GM21786 (cell line): ENCODE data around the gene ZBED5.
"Not testable (repeated sequence)": the region's sequence is repeated elsewhere in the genome, so short reads cannot be mapped to it uniquely, and the experiment has no call there.

ENCODE experiments used
- ATAC-seq: cut with Tn5 transposase; IDR thresholded peaks from one replicate; pipeline ENCODE4 v1.9.1; 2021; ENCODE audit not compliant: unreplicated experiment

The ZBED5 gene

GRCh38 chr11:10857709-10858438, at the start of gene ZBED5:
ZBED5 (minus strand) TSS chr11:10858053; CDS start chr11:10854945, 3,108 bp downstream.
- peak; percentile 93 for ATAC-seq

DNA sequence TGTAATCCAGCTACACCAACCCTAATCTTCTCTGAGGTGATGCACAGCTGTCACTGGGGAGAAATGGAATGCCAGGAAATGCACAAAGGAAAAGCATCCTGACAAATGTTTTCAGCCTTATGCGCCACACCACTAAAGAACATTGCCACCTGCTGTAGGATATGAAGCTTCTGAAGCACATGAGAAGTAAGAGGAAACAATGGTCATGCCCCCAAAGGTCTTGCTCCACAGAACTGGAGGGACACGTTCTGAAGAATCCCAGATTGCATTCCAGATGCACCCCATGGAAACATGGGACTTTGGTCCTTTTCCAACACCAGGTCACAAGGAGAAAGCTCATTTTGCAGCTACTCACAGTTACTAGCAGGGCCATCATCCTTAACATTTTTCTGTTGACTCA, 48.7 kb upstream of the ZBED5 start:
- ATAC-seq: no peak

DNA sequence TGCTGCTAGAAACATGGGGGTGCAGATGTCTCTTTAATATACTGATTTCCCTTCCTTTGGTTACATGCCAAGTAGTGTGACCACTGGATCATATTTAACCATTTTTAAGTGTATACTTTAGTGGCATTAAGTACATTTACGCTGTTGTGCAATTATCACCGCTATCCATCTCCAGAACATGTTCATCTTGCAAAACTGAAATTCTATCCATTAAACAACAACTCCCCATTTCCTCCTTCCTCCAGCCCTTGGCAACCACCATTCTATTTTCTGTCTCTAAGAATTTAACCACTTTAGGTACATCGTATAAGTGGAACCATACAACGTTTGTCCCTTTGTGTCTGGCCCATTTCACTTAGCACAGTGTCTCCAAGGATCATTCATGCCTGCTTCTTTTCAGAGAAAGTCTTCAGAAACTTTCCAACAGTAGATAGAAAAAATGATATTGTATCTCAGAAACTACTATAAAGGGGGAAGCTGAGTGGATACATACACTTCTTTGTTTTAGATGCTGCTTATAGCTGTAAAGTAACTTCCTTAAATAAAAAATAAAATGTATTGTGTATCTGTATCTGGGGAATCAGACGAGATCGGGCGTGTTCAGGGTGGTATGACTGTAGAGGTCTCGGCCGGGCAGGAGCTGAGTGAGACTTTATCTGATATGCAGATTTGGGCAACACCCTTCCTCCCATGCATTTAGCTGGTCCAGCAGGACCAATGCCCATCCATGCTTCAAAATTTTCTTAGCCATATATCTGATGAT, 44.6 kb upstream of the ZBED5 start:
- ATAC-seq: no peak

DNA sequence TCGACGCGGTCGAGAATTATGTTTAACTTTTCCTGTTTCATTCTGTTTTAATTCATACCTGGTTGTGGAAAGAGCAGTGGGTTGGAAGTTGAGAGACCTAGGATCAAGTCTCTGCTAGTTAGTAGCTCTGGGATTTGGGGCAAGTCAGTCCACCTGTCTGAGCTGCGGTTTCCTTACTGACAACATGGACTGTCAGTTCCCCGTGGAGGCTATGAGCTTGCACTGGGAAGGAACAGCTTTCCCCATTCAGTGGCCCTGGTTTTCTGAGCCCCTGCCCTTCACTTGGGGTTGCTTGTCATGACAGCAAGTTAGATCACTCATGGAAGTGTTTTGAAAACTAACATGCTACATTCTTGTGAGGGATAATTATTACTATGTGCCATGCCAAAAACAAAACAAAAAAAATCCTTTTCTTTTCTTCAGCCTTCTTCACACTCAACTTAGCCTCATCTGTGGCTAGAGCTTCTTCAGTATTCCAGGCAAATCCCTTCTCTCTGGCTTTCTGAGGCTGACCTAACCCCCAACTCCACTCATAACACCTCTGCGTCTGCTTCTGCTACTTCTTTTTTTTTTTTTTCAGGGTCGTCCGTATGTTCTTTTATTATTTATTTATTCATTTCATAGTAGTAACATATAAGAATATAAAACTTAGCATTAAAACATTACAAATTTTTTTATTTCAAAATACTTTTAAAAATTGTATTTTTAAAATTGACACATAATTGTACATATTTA, 43.0 kb upstream of the ZBED5 start:
- no peak for ATAC-seq

DNA sequence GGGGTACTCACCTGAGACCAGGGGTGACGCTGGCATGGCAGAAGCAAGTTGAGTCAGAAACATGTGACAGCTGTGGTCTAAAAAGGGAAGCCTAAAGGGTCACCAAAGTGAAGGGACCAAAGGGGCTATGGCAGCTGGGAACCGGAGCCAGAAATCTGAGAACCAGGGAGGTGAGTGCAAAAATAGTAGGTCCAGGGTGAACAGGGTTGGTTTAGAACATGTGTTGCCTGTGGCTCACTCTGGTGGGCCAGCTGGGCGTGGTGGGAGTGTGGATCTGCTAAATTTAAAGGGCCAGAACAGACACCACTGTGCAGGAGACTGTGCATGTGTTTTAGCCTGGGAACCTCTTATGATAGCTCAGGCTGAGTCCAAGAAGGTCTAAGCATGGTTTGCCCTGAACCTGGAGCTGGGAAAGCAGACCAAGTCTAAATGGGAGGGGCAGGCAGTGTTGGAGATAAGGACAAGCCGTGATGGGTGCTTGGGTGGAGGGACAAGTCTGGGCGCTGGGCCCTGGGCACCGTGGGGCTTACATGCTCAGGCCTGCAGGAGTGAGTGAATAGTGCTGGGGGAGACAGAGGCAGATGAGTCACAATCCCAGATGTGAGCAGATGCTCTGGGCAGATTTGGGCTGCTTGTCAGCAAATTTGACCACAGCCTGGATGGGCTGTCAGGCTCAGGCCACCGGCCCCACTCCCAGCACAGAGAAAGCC, 41.4 kb upstream of the ZBED5 start:
- ATAC-seq: no peak

DNA sequence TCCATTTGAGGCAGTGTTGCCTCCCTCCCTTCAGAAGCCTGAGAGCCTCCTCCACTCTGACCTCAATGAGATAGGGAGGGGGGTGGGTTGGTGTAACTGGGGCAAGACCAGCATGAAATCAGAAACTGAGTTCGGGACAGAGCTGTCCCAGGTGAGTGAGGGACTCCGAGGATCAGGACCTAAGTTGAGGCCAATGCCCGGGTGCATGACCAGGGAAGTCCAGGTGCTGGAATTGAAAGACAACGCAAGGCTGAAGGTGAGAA, 40.8 kb upstream of the ZBED5 start:
- ATAC-seq: no peak

DNA sequence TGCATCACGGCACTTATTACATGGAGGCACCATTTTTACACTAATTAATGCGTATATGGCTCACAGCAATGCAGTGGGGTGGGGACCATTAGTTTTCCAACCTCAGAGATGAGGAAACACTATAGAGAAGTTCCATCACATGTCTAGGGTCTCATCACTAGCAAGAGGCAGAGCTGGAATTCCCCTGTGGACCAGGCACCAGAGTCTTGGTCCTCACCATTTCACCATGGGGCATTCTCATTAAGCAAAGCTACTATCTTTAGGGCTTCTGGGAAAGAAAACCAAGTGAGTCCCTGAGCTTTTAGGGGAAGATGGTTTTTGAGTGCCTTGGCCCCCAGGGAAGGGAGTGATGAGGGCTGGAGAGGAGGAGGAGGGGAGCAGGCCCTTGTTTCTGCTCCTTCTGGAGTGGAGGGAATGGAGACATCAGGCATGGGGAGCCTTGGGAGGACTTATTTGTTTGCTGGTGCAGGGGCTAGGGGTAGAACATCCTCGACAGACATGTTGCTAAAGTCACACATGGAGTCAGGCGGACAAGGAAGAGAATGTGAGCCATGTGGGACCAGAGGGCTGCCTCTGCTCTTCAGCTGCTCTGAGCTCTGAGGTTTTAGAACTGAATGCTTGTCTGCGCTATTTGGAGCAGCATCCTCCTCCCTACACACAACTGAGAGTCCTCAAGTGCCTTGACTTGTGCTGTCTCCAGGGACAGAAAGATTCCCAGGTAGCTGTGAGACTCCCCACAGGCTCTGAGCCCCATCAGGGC, 40.3 kb upstream of the ZBED5 start:
- no peak for ATAC-seq

GRCh38 chr11:10897150-10897549, 39.3 kb upstream of the ZBED5 start:
- no peak for ATAC-seq

DNA sequence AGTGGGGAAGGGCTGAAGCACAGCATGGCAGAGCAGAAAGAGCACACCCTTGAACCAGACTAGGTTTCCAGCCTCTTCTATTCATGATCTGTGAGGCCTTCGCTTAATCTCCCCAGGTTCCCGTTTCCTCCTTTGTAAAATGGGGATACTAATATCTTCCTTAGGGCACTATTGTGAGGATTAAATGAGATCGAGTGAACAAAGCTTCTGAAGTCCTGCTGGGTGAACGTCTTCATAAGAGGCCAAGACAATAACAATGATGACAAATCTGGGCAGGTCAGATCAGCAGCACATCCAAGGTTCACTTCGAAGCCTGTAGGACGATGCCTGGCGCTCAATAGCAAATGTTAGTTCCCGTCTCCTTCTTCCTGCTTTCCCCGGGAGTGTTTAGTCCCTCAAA, 38.6 kb upstream of the ZBED5 start:
- ATAC-seq: no peak

DNA sequence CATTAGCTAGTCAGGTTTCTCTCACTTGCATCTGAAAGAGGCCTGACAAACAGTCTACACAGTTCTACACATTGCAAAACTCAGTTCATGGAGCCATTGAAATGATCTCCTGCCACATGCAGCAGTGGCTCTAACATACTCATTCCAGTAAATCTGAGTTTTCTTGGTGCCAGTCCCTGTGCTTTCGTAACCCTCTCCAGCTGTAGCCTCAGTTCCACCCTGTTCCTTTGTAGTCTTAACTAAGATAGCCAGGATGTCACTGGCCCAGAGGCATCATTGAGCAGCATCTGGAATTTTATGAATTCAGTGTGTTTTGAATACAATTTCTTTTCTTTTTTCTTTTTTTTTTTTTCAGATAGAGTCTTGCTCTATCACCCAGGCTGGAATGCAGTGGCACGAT, 37.4 kb upstream of the ZBED5 start:
- no peak for ATAC-seq

DNA sequence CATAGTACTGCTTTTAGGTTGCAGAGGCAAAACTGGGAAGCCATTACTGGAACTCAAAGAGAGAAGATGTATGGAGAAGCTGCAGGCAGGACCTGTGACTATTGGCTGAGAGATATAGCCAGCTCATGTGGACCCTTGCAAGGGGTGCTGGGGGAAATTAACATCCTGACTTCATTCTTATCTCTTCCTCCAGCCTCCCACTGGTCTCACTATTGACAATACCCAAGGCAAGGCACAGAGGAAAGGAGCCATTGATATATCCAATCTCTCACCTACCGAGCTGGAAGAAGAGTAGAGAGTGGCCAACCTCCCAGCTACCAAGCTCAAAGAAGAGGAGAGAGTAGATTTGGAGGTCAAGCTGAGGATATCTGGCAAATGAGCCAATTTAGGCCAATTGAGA, 36.8 kb upstream of the ZBED5 start:
- ATAC-seq: no peak

DNA sequence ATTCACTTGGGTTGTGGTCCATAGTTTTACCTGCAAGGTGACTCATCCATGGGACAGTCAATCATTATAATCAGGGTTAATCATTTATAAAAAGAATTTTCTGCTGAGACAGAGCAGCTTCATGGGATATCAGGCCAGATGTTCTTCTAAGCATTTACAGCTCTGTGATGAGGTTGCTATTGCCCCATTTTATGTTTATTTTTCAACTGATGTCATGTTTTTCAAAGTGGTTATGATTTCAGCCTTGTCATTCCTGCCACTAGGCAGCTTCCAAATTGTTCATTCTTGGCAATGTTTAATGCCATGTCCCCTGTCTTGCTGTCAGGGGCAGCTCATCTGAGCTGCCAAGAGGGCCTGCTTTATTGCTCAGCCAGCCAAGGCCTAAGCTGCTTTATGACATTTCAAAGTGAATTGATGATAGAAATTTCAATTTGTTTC, 35.9 kb upstream of the ZBED5 start:
- no peak for ATAC-seq

GRCh38 chr11:10892250-10892649, 34.4 kb upstream of the ZBED5 start:
- no peak for ATAC-seq

DNA sequence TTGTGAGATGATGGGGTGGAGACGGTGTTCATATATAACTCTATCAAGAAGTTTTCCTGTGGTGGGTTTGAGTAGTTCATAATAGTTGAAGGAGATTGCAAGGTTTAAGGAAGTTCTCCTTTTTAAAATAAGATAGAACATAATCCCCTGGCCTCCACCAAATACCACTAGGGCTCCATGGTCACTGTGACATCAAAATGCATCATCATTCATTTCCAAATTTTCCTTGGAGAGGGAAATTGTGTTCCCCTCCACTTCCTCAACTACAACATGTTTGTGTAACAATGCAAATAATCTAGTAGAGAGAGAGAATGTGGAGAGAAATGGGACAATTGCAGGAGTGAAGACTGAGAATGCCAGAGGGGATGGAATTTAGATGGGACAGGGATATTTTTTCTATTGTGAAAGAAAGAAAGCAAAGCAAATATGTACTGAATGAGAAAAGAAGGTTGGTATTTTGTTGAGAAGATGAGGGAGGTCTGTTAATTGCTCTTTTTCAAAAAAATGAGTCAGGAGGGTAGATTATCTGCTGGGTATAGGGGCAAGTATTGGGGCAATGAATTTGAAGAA, 33.4 kb upstream of the ZBED5 start:
- ATAC-seq: no peak

DNA sequence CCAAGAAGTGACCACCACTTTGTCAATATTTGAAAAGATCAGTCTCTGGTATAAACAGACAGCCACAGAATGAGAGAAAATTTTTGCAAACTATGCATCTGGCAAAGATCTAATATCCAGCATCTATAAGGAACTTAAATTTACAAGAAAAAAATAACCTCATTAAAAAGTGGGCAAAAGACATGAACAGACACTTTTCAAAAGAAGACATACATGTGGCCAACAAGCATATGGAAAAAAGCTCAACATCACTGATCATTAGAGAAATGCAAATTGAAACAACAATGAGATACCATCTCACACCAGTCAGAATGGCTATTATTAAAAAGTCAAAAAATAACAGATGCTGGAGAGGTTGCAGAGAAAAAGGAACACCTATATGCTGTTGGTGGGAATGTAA, 32.2 kb upstream of the ZBED5 start:
- ATAC-seq: not testable (repeated sequence)

GRCh38 chr11:10887307-10887706, 29.5 kb upstream of the ZBED5 start:
- ATAC-seq: no peak

- no peak for ATAC-seq
Measured at GRCh38 chr11:10886652-10887250, 28.9 kb upstream of the ZBED5 start.

- no peak for ATAC-seq
Measured at GRCh38 chr11:10885703-10886363, 28.0 kb upstream of the ZBED5 start.

GRCh38 chr11:10884292-10884691, 26.4 kb upstream of the ZBED5 start:
- ATAC-seq: not testable (repeated sequence)
